Nephron (organoid): ENCODE results near the gene ACTR1A.
A peak's percentile ranks its signal among the peaks of the same experiment; 100 is the strongest.

Experiments
- H3K27ac Mint-ChIP-seq, 3 experiments: 2 replicates each; pipeline ENCODE4 v1.8.0; 2020; ENCODE audit warnings: mixed read lengths in 3 of 3, mild to moderate bottlenecking in 2 of 3, moderate library complexity in 1 of 3
- H3K27me3 Mint-ChIP-seq: 2 replicates; pipeline ENCODE4 v1.8.0; 2021; ENCODE audit warnings: low read depth, mild to moderate bottlenecking, moderate library complexity, mixed read lengths
- H3K36me3 Mint-ChIP-seq: 2 replicates; pipeline ENCODE4 v1.8.0; 2020; ENCODE audit warnings: low read depth, mixed read lengths
- H3K4me1 Mint-ChIP-seq: 2 replicates; pipeline ENCODE4 v1.8.0; 2020; ENCODE audit warnings: mixed read lengths
- H3K4me3 Mint-ChIP-seq, 3 experiments: 2 replicates each; pipeline ENCODE4 v1.8.0; 2020; ENCODE audit warnings: mild to moderate bottlenecking in 3 of 3, mixed read lengths in 3 of 3, moderate library complexity in 2 of 3
- H3K9me3 Mint-ChIP-seq: 2 replicates; pipeline ENCODE4 v1.8.0; 2020; ENCODE audit warnings: mixed read lengths
- CTCF ChIP-seq, 3 experiments: fragments of 200-600 bp; sonication (generic); IDR thresholded peaks; one replicate each; pipeline ENCODE4 v1.5.0; 2021; ENCODE audit warnings: antibody characterized with exemption in 3 of 3; ENCODE audit not compliant: unreplicated experiment in 3 of 3

The ACTR1A gene

GRCh38 chr10:102452672-102453340, 49.7 kb downstream of the ACTR1A start:
- Mint-ChIP-seq H3K27me3 (peaks cover 3% of the 10 kb centered on the region), H3K36me3 (peaks cover 5% of the 10 kb centered on the region), H3K27ac (no peak overlapping the region), H3K9me3 (no peaks in the 10 kb centered on the region), H3K4me1 (peaks cover 7% of the 10 kb centered on the region), H3K4me3 (peak overlapping the region; percentile 71 to 91 (median 88))
- TF ChIP-seq CTCF (IDR thresholded peaks at IDR 0.05; ENCODE audit: unreplicated experiment in 3 of 3), result no peak

DNA sequence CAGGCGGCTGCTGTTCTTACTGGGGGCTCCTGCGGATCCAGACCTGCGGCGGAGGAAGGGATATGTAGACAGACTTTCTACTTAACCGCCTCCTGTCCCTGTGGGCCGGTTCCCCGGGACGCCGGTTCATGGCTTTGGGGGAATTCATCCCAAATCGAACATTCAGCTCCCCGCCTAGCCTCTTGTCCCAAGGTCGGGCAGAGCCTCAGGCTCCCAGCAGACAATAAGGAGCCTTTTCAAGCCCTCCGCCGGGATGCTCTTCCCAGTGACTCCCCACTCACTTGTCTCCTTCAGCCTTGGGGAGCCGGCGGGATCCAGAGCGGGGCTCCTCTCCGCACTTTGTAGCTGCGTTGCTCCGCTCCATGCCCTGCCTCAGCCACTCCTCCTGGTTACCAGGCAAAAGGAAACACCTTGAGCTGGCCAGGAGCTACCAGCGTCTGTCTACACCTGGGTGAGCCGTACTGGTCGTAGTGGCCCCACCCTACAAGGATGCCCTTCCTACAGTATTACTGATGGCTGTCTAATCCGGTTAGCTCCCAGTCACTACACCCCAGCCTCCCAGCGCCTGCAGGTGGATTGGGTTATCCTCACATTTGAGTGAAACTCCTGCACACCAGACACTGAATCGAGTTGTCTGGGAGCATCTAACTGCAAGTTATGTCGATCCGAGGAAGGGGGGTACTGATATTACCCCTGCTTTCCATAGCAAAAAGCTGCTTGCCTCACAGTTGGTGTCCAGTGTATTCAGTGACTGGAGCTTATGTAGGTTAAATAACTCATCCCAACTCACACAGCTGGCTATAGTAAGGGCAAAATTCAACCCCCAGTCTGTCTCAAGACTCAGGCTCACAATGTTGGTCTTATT, 51.2 kb downstream of the ACTR1A start, which contains the start of gene C10orf95:
C10orf95 (minus strand) TSS at position 439 of the 865 bp plus-strand sequence. CDS start 450 bp downstream, outside the sequence.
- peaks cover 7% of the 10 kb centered on the region for H3K4me1 Mint-ChIP-seq
- peak within 1 kb of the TSS; percentile 88 to 94 (median 91) for H3K4me3 Mint-ChIP-seq
- H3K36me3 Mint-ChIP-seq, result peaks cover 5% of the 10 kb centered on the region
- H3K27ac Mint-ChIP-seq, result peak within 1 kb of the TSS in 2 of 3 experiments; percentile 77
- no peak for TF ChIP-seq CTCF (IDR thresholded peaks at IDR 0.05; ENCODE audit: unreplicated experiment in 3 of 3)
- H3K27me3 Mint-ChIP-seq, result peaks cover 3% of the 10 kb centered on the region
- H3K9me3 Mint-ChIP-seq, result no peaks in the 10 kb centered on the region

DNA sequence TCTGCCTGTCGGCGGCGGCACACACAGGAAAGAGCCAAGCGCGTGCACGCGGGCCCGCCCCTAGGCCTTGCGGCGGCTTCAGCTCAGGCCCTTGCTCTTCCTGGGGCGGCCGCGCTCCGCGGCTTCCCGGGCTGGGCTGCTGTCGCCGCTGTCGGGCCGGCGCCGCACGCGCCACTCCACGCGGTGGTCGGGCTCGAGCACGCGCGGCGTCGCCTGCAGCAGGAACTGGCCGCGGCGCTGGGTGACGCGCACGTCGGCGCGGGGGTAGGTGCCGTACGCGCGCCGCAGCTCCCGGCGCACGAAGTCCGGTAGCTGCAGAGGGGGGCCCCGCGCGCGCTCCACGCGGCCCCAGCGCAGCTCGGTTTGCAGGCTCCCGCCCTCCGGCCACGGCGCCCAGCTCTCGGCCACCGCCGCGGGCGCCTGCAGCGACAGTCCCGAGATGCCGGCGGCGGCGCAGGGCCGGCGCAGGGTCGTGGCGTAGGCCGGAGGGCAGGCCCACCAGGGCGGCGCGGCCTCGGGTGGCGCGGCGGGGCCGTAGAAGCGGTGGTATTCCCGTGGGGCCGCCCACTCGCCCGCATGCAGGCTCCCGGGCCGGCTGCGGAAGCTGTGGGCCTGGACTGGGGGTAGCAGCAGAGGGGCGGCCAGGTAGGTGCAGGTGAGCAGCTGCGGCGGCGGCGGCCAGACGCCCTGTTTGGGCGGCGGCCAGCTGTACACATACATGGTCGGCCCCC, 52.0 kb downstream of the ACTR1A start:
- Mint-ChIP-seq H3K4me1 (peaks cover 7% of the 10 kb centered on the region), H3K27ac (peak overlapping the region; percentile 58 to 77 (median 73)), H3K36me3 (peaks cover 5% of the 10 kb centered on the region), H3K9me3 (no peaks in the 10 kb centered on the region), H3K4me3 (peak overlapping the region; percentile 94 to 95 (median 94)), H3K27me3 (peaks cover 3% of the 10 kb centered on the region)
- no peak for TF ChIP-seq CTCF (IDR thresholded peaks at IDR 0.05; ENCODE audit: unreplicated experiment in 3 of 3)

DNA sequence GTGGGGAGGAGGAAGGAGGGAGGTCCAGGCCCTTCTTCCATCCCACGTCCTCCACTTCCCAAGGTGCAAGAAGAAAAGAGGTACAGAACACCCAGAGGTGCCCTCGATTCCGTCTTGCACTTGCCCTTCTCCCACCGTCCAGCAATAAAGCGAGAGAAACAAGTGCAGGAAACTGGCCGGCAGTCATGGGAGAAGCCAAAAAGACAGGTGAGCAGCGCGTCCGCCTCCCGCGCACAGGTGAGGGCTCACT, 52.5 kb downstream of the ACTR1A start:
- Mint-ChIP-seq H3K4me1 (peaks cover 7% of the 10 kb centered on the region), H3K36me3 (peaks cover 5% of the 10 kb centered on the region), H3K27me3 (peaks cover 3% of the 10 kb centered on the region), H3K4me3 (peak overlapping the region; percentile 94 to 95 (median 94)), H3K9me3 (no peaks in the 10 kb centered on the region), H3K27ac (peak overlapping the region; percentile 58 to 77 (median 73))
- no peak for TF ChIP-seq CTCF (IDR thresholded peaks at IDR 0.05; ENCODE audit: unreplicated experiment in 3 of 3)

DNA sequence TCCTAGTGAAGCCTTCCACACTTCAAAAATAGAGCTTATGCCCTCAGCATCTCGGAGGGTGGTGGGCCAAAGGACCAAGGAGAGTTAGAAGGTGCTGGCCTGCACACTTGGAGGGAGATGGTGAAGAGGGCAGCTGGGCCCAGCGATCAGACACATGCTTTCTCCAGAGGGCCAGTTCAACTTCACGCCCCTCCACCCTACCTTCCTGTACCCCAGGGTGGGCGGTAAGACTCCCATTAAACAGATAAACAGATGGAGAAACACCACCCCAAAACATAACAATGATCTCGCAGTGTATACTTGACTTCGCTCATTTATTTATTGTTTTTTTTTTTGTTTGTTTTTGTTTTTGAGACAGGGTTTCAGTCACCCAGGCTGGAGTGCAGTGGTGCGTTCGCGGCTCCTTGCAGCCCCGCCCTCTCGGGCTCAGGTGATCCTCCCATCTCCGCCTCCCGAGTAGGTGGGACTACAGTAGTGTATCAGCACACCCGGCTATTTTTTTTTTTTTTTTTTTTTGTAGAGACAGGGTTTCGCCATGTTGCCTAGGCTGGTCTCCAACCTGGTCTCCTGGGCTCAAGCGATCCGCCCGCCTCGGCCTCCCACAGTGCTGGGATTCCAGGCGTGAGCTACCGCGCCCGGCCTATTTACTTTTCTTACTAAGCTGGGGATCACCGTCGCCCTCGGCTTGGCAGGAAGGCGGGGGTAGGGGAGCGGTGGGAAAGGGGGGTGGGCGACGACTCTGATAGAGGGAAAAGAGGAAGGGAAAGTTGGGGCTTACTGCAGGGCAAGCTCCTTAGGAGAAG, 53.0 kb downstream of the ACTR1A start:
- Mint-ChIP-seq H3K9me3 (no peaks in the 10 kb centered on the region), H3K4me1 (peaks cover 7% of the 10 kb centered on the region)

More for the DNA sequence above, 53.0 kb downstream of the ACTR1A start:
- TF ChIP-seq CTCF (IDR thresholded peaks at IDR 0.05; ENCODE audit: unreplicated experiment in 3 of 3), result no peak
- H3K27ac Mint-ChIP-seq, result peak overlapping the region; percentile 58 to 77 (median 73)
- H3K27me3 Mint-ChIP-seq, result no peaks in the 10 kb centered on the region
- H3K36me3 Mint-ChIP-seq, result peaks cover 5% of the 10 kb centered on the region
- peak overlapping the region; percentile 94 to 95 (median 94) for H3K4me3 Mint-ChIP-seq
